DOHH2 (cell line): ENCODE results near the gene SYP.

ENCODE experiments used
- H3F3A ChIP-seq: fragments of 200-600 bp; sonication (generic), shearing (Covaris generic); 2 replicates; pipeline ENCODE4 v1.6.0; 2016; ENCODE audit warnings: antibody characterized with exemption, mild to moderate bottlenecking; ENCODE audit not compliant: control insufficient read depth, insufficient read depth
- H3K27ac ChIP-seq: fragments of 200-600 bp; sonication (generic); 2 replicates; pipeline ENCODE4 v1.5.1; 2014; ENCODE audit warnings: low read depth, mild to moderate bottlenecking, low read length, moderate library complexity
- H3K27me3 ChIP-seq: fragments of 200-600 bp; sonication (generic); 2 replicates; pipeline ENCODE4 v1.6.1; 2014; ENCODE audit warnings: mild to moderate bottlenecking, low read length, mixed read lengths; ENCODE audit not compliant: control insufficient read depth
- H3K36me3 ChIP-seq: fragments of 200-600 bp; sonication (generic); 2 replicates; pipeline ENCODE4 v1.6.1; 2014; ENCODE audit warnings: mild to moderate bottlenecking, low read length, moderate library complexity, mixed read lengths; ENCODE audit not compliant: control insufficient read depth
- H3K4me1 ChIP-seq: fragments of 200-600 bp; sonication (generic); 2 replicates; pipeline ENCODE4 v1.6.1; 2014; ENCODE audit warnings: mild to moderate bottlenecking, low read length, mixed read lengths; ENCODE audit not compliant: control insufficient read depth
- H3K4me2 ChIP-seq: fragments of 200-600 bp; sonication (generic); 2 replicates; pipeline ENCODE4 v1.6.0; 2014; ENCODE audit warnings: mild to moderate bottlenecking, low read length, moderate library complexity
- H3K4me3 ChIP-seq: fragments of 200-600 bp; sonication (generic); 2 replicates; pipeline ENCODE4 v1.5.1; 2014; ENCODE audit warnings: mild to moderate bottlenecking, low read length, mixed read lengths
- H3K79me2 ChIP-seq: fragments of 200-600 bp; sonication (generic); 2 replicates; pipeline ENCODE4 v1.6.1; 2014; ENCODE audit warnings: mild to moderate bottlenecking, low read length, mixed read lengths; ENCODE audit not compliant: control insufficient read depth
- H3K9me2 ChIP-seq: fragments of 200-600 bp; sonication (generic); replicated peaks from 2 replicates; pipeline ENCODE4 v1.6.1; 2014; ENCODE audit warnings: mild to moderate bottlenecking, low read length, mixed read lengths; ENCODE audit not compliant: control insufficient read depth
- H3K9me3 ChIP-seq: fragments of 200-600 bp; sonication (generic); 2 replicates; pipeline ENCODE4 v1.6.1; 2014; ENCODE audit warnings: antibody characterized with exemption, low read length, mixed read lengths; ENCODE audit not compliant: control insufficient read depth, insufficient read depth
- H4K20me1 ChIP-seq: fragments of 200-600 bp; sonication (generic); 2 replicates; pipeline ENCODE4 v1.6.0; 2014; ENCODE audit warnings: low read depth, mild to moderate bottlenecking, antibody characterized with exemption, low read length, moderate library complexity; ENCODE audit not compliant: control insufficient read depth, insufficient read depth
- EZH2phosphoT487 ChIP-seq: fragments of 200-600 bp; sonication (generic); IDR thresholded peaks from 2 replicates; pipeline ENCODE4 v1.6.1; 2017; ENCODE audit warnings: borderline replicate concordance, mild to moderate bottlenecking, antibody characterized with exemption, low read length, moderate library complexity, mixed read lengths
- TF ChIP-seq, protein P1 (sequence below): fragments of 200-600 bp; sonication (generic); IDR thresholded peaks from one replicate; pipeline ENCODE4 v1.5.1; 2014; ENCODE audit warnings: antibody characterized with exemption, mild to moderate bottlenecking, low read depth, low read length; ENCODE audit not compliant: poor library complexity, severe bottlenecking

Gene SYP

DNA sequence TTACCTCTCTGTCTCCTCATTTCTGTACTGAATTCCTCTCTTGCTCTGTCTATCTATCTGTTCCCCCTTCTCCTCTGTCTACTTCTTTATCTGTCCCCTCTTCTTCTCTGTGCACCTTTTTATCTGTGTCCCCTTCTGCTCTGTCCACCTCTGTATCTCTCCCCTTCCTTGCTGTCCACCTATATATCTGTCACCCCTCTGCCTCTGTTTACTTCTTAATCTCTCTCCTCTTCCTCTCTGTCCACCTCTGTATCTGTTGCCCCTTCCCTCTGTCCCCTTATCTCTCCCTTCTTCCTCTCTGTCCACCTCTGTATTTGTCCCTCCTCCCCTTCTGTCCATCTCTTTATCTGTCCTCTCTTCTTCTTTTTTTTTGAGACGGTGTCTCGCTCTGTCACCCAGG, 44.2 kb upstream of the SYP start:
- H3F3A ChIP-seq, result no peaks in the 10 kb centered on the region
- no peaks in the 10 kb centered on the region for H3K9me3 ChIP-seq
- H3K4me2 ChIP-seq, result no peak overlapping the region
- no peaks in the 10 kb centered on the region for H4K20me1 ChIP-seq
- H3K79me2 ChIP-seq, result no peaks in the 10 kb centered on the region
- H3K27me3 ChIP-seq, result no peaks in the 10 kb centered on the region
- no peak overlapping the region for H3K4me3 ChIP-seq
- H3K36me3 ChIP-seq, result no peaks in the 10 kb centered on the region
- H3K27ac ChIP-seq, result no peak overlapping the region
- H3K4me1 ChIP-seq, result no peaks in the 10 kb centered on the region
- H3K9me2 ChIP-seq, result no peaks in the 10 kb centered on the region
- TF ChIP-seq EZH2phosphoT487, result no peak
- TF ChIP-seq, protein P1, sequence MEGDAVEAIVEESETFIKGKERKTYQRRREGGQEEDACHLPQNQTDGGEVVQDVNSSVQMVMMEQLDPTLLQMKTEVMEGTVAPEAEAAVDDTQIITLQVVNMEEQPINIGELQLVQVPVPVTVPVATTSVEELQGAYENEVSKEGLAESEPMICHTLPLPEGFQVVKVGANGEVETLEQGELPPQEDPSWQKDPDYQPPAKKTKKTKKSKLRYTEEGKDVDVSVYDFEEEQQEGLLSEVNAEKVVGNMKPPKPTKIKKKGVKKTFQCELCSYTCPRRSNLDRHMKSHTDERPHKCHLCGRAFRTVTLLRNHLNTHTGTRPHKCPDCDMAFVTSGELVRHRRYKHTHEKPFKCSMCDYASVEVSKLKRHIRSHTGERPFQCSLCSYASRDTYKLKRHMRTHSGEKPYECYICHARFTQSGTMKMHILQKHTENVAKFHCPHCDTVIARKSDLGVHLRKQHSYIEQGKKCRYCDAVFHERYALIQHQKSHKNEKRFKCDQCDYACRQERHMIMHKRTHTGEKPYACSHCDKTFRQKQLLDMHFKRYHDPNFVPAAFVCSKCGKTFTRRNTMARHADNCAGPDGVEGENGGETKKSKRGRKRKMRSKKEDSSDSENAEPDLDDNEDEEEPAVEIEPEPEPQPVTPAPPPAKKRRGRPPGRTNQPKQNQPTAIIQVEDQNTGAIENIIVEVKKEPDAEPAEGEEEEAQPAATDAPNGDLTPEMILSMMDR, result no peak

DNA sequence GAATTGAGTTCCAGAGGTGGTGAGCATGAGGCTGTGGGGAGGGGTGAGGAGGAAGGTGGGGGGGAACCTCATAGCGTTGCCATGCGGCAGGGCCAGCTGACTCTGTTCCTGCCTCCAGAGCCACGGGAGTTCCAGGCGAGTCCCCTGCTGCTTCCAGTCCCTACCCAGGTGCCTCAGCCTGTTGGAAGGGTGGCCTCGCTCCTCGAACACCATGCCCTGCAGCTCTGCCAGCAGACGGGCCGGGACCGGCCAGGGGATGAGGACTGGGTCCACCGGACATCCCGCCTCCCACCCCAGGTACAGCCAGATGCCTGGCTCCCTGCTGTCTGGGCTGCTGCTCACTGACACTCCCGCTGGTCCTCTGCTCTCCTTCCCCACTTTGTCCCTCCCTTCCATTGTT, 43.2 kb upstream of the SYP start:
- Histone ChIP-seq H3K36me3 (no peaks in the 10 kb centered on the region), H3K27me3 (no peaks in the 10 kb centered on the region), H3F3A (no peaks in the 10 kb centered on the region), H3K27ac (no peak overlapping the region), H3K4me3 (no peak overlapping the region), H3K4me2 (no peak overlapping the region), H3K4me1 (no peaks in the 10 kb centered on the region), H4K20me1 (no peaks in the 10 kb centered on the region), H3K9me2 (no peaks in the 10 kb centered on the region), H3K79me2 (no peaks in the 10 kb centered on the region), H3K9me3 (no peaks in the 10 kb centered on the region)
- TF ChIP-seq, protein P1, result no peak
- TF ChIP-seq EZH2phosphoT487, result no peak

DNA sequence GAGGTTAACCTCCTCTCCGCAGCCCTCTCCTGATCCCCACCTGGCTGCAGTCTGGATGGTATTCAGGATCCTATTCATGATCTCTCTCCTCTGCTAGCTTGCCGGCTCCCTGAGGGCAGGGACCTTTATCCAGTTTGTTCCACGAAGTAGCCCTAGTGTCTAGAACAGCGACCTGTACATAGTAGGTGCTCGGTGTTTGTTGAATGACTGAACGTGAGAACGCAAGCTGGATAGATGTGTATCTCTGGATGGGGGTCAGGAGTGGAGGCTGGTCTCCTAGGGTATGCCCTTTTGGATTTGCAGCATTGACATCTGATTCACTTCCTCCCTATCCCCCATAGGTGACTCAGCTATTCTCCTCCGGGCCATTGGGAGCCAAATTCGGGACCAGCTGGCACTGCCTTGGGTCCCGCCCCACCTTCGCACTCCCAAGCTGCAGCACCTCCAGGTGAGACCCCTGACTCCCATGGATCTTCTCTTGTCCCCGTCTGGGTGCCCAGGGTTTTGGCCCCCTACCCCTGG, 42.6 kb upstream of the SYP start:
- Histone ChIP-seq H3K27ac (no peak overlapping the region), H3F3A (no peaks in the 10 kb centered on the region), H3K79me2 (no peaks in the 10 kb centered on the region), H4K20me1 (no peaks in the 10 kb centered on the region), H3K4me1 (no peaks in the 10 kb centered on the region), H3K9me2 (no peaks in the 10 kb centered on the region), H3K4me2 (no peak overlapping the region), H3K27me3 (no peaks in the 10 kb centered on the region), H3K9me3 (no peaks in the 10 kb centered on the region), H3K36me3 (no peaks in the 10 kb centered on the region), H3K4me3 (no peak overlapping the region)
- TF ChIP-seq, protein P1, result no peak
- TF ChIP-seq EZH2phosphoT487, result no peak
